ENCODE data around the gene SPDYC. TPM values are rescaled to one million over a fixed set of nuclear protein-coding genes. Genes with fewer than 3 reads are reported as not detected.

The SPDYC gene
- total RNA-seq, 1 donor from 2014 or later, result not detected

DNA sequence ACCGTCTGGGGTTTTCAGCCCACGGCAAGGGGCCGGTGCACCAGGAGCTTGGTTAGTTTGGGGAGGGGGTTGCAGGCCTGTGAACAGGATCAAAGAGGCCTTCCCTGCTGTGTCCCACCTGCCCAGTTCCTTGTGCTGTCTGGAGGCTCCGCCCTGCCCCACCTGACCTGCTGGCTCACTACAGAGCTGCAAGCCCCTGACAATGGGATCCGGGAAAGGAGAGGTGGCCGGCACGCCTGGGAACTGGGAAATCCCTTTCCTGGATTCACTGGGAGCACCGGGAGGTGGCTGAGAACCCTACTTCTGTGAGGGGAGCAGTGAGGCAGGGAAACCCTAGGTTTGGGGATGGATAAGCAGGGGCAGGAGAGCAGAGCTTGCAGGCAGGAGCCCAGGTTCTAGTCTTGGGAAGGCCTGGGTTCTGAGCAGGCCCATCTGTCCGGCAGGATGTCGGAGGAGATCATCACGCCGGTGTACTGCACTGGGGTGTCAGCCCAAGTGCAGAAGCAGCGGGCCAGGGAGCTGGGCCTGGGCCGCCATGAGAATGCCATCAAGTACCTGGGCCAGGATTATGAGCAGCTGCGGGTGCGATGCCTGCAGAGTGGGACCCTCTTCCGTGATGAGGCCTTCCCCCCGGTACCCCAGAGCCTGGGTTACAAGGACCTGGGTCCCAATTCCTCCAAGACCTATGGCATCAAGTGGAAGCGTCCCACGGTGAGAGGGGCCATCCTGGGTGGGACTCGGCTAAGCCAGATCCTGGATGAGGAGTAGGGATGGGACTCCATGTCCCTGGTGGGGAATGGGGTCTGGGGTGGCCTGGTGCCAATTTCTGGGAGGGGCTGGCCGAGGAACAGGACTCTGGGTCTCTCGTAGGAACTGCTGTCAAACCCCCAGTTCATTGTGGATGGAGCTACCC, 12.5 kb downstream of the SPDYC start:
- Mint-ChIP-seq H3K4me1 (ENCODE audit: unreplicated experiment) (peaks cover 13% of the 10 kb centered on the region), H3K4me3 (ENCODE audit: unreplicated experiment) (peak overlapping the region; percentile 83), H3K9me3 (ENCODE audit: unreplicated experiment) (no peaks in the 10 kb centered on the region), H3K27ac (ENCODE audit: unreplicated experiment) (peak overlapping the region; percentile 80), H3K27me3 (ENCODE audit: unreplicated experiment) (no peaks in the 10 kb centered on the region), H3K36me3 (ENCODE audit: unreplicated experiment) (peaks cover 10% of the 10 kb centered on the region)
- TF ChIP-seq, protein P1, sequence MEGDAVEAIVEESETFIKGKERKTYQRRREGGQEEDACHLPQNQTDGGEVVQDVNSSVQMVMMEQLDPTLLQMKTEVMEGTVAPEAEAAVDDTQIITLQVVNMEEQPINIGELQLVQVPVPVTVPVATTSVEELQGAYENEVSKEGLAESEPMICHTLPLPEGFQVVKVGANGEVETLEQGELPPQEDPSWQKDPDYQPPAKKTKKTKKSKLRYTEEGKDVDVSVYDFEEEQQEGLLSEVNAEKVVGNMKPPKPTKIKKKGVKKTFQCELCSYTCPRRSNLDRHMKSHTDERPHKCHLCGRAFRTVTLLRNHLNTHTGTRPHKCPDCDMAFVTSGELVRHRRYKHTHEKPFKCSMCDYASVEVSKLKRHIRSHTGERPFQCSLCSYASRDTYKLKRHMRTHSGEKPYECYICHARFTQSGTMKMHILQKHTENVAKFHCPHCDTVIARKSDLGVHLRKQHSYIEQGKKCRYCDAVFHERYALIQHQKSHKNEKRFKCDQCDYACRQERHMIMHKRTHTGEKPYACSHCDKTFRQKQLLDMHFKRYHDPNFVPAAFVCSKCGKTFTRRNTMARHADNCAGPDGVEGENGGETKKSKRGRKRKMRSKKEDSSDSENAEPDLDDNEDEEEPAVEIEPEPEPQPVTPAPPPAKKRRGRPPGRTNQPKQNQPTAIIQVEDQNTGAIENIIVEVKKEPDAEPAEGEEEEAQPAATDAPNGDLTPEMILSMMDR (IDR thresholded peaks at IDR 0.05), result no peak
- DNase-seq (ENCODE audit: extremely low spot score, unreplicated experiment), result no peak

DNA sequence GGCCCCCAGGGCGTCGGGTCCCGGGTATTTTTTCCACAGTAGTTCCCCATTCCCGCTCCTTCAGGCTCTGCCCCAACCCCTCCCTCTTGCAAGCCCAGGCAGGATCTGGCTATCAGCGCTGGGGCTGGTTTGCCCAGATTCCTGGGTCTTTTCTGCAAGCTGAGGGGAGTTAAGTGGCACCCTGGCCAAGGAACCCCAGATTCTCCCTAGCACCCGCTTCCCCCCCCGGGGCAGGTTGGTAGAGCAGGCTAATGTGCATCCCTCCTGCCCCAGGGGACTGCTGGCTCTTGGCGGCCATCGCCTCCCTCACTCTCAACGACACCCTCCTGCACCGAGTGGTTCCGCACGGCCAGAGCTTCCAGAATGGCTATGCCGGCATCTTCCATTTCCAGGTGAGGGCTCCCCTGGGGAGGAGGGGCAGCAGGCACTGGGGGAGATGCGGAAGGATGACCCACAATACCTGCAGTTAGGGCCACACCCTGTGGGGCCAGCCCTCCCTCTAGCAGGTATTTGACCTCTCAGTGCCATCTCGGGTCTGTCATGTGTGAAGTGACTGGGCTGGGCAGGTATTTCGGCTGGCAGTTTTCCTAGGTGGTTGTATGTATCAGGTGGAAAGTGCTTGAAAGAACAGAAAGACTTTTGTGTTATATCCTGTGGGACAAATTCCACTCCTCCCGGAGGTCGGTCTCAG, 13.3 kb downstream of the SPDYC start:
- DNase-seq (ENCODE audit: extremely low spot score, unreplicated experiment), result no peak
- Mint-ChIP-seq H3K4me1 (ENCODE audit: unreplicated experiment) (peaks cover 13% of the 10 kb centered on the region), H3K9me3 (ENCODE audit: unreplicated experiment) (no peaks in the 10 kb centered on the region), H3K27ac (ENCODE audit: unreplicated experiment) (no peak overlapping the region), H3K27me3 (ENCODE audit: unreplicated experiment) (no peaks in the 10 kb centered on the region), H3K36me3 (ENCODE audit: unreplicated experiment) (peaks cover 10% of the 10 kb centered on the region), H3K4me3 (ENCODE audit: unreplicated experiment) (peak overlapping the region; percentile 83)
- TF ChIP-seq, protein P1 (IDR thresholded peaks at IDR 0.05), result no peak

DNA sequence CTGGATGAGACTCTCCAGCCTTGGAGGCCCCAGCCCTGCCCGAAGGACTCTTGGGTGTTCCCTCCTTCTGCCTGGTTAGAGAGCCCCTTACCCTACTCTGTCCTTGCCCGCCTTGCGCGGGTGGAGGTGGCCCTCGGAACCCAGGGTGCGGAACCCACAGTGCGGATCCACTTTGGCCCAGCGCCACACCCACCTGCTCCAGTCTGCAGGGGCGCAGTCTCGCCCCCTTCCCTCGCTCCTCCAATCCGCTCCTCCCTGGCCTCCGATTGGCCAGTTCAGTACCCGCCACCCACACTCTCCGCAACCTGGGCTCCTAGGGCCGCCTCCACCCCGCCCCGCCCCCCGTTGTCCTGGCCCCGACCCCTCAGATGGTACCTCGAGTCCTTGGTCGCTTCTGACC, 14.1 kb downstream of the SPDYC start:
- Mint-ChIP-seq H3K27ac (ENCODE audit: unreplicated experiment) (no peak overlapping the region), H3K9me3 (ENCODE audit: unreplicated experiment) (no peaks in the 10 kb centered on the region), H3K27me3 (ENCODE audit: unreplicated experiment) (no peaks in the 10 kb centered on the region), H3K4me1 (ENCODE audit: unreplicated experiment) (peaks cover 13% of the 10 kb centered on the region), H3K4me3 (ENCODE audit: unreplicated experiment) (no peak overlapping the region), H3K36me3 (ENCODE audit: unreplicated experiment) (peaks cover 13% of the 10 kb centered on the region)
- no peak for DNase-seq (ENCODE audit: extremely low spot score, unreplicated experiment)
- TF ChIP-seq, protein P1 (IDR thresholded peaks at IDR 0.05), result no peak

DNA sequence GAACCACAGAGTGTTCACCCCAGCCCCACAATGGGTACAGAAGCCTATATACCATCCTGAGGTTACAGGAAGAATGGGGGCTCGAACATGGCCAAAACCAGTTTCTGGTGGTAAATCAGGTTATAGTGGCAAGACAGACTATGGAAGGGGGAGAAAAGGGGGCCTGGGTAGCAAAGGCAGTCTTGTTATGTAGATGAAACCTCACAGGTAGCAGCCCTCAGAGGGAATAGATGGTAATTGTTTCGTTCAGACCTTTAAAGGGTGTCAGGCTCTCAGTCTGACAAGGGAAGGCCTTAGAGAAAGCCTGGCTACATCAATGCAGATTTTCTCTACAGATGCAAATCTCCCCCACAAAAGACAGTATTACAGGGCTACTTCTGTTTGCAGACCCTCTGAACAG, 15.1 kb downstream of the SPDYC start:
- Mint-ChIP-seq H3K36me3 (ENCODE audit: unreplicated experiment) (peaks cover 23% of the 10 kb centered on the region), H3K27ac (ENCODE audit: unreplicated experiment) (no peak overlapping the region), H3K4me3 (ENCODE audit: unreplicated experiment) (no peak overlapping the region), H3K27me3 (ENCODE audit: unreplicated experiment) (no peaks in the 10 kb centered on the region), H3K4me1 (ENCODE audit: unreplicated experiment) (peaks cover 13% of the 10 kb centered on the region), H3K9me3 (ENCODE audit: unreplicated experiment) (no peaks in the 10 kb centered on the region)
- no peak for DNase-seq (ENCODE audit: extremely low spot score, unreplicated experiment)
- TF ChIP-seq, protein P1 (IDR thresholded peaks at IDR 0.05), result no peak

DNA sequence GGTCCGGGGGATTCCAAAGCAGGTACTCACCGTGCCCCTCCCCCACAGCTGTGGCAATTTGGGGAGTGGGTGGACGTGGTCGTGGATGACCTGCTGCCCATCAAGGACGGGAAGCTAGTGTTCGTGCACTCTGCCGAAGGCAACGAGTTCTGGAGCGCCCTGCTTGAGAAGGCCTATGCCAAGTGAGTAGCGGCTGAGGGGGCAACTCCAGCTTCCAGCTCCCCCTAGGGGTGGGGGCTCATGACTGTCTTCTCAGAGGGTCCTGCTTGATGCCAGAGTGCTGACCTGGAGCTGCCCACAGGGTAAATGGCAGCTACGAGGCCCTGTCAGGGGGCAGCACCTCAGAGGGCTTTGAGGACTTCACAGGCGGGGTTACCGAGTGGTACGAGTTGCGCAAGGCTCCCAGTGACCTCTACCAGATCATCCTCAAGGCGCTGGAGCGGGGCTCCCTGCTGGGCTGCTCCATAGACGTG, 15.9 kb downstream of the SPDYC start:
- TF ChIP-seq, protein P1 (IDR thresholded peaks at IDR 0.05), result no peak
- Mint-ChIP-seq H3K4me1 (ENCODE audit: unreplicated experiment) (peaks cover 12% of the 10 kb centered on the region), H3K27ac (ENCODE audit: unreplicated experiment) (no peak overlapping the region), H3K9me3 (ENCODE audit: unreplicated experiment) (no peaks in the 10 kb centered on the region), H3K27me3 (ENCODE audit: unreplicated experiment) (no peaks in the 10 kb centered on the region), H3K36me3 (ENCODE audit: unreplicated experiment) (peaks cover 29% of the 10 kb centered on the region), H3K4me3 (ENCODE audit: unreplicated experiment) (no peak overlapping the region)
- no peak for DNase-seq (ENCODE audit: extremely low spot score, unreplicated experiment)

Data from osteocyte (in vitro differentiated cells).